ENCODE data around the gene UNC13B.
"Not testable (repeated sequence)": the region's sequence is repeated elsewhere in the genome, so short reads cannot be mapped to it uniquely, and the experiment has no call there.

UNC13B gene

GRCh38 chr9:35395706-35396101, 233.9 kb downstream of the UNC13B start:
- no peak for DNase-seq

DNA sequence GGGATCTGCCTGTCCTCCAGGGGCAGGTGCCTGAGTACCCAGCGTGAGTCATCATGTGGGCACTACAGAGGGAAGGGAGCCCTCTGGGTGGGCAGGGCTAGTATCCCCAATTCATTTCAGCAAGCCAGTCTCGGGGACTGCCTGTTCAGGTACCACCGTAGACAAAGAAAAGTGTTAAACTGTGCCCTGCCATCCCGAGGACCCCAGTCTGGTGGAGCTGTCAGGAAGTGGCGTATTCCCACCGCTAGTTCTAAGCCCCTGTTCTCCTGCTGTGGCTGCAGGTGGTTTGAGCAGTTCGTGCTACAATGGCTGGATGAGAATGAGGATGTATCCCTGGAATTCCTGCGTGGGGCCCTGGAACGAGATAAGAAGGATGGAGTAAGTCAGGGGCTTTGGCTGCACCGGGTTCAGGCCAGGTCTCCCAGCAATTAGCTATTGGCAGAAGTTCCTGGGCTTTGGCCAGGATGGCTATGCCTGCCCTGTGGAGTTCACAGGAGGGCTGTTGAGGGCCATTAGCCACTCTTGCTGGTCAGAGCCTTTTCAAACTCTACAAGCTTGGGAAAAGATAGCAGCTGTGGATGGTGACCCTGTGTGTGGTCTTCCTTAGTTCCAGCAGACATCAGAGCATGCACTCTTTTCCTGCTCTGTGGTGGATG, 234.9 kb downstream of the UNC13B start:
- DNase-seq: no peak

GRCh38 chr9:35397216-35397698, 235.4 kb downstream of the UNC13B start:
- DNase-seq: no peak

DNA sequence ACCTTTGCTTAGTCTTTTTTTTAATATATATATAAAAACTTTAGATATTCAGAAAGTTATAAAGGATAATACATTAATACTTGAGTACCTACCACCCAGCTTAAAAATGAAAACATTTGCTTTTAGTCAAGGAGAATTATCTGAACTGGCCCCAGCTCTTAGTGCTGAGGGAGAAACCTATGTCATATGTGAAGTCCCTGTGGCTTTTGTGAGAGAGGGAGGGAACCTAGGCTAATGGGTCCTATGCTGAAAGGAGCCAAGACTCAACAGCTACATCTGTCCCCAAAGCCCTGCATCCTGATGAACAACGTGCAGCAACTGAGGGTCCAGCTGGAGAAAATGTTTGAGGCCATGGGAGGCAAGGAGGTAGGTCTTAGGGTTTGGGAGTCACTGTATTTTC, 236.1 kb downstream of the UNC13B start:
- DNase-seq: no peak

DNA sequence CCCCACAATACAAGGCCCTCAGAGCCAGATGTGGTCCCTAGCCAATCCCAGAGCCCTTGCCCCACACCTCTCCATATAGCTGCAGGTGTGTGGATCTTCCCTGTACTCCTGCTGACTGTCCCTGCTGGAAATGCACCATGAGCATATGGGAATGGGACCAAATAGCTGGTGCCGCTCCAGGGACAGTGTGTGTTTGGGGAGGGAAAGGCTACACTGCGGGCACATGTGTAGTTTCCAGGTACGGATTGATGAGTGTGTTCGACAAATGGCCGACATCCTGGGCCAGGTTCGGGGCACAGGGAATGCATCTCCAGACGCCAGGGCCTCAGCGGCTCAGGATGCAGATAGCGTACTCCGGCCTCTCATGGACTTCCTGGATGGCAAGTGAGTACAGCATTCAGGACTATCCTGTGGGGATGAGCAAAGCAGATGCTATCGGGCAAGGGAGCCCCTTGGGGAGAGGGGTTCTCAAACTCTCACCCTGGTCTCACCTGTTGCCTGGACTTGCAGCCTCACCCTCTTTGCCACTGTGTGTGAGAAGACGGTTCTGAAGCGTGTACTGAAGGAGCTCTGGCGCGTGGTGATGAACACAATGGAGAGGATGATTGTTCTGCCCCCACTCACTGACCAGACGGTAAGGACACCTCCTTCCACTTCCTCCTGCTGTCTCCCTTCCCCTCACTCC, 237.0 kb downstream of the UNC13B start:
- DNase-seq: no peak

- no peak for DNase-seq
Measured at GRCh38 chr9:35404865-35405264, 243.1 kb downstream of the UNC13B start.

GRCh38 chr9:35406183-35406959, 244.6 kb downstream of the UNC13B start:
- peak; percentile 52 for DNase-seq

GRCh38 chr9:35407846-35408245, 246.0 kb downstream of the UNC13B start:
- DNase-seq: no peak

GRCh38 chr9:35409434-35409833, 247.6 kb downstream of the UNC13B start:
- DNase-seq: not testable (repeated sequence)

GRCh38 chr9:35414889-35415288, 253.1 kb downstream of the UNC13B start:
- DNase-seq: no peak

- DNase-seq: no peak
Measured at GRCh38 chr9:35415402-35416097, 253.7 kb downstream of the UNC13B start.

- DNase-seq: no peak
Measured at GRCh38 chr9:35416098-35416427, 254.3 kb downstream of the UNC13B start.

DNA sequence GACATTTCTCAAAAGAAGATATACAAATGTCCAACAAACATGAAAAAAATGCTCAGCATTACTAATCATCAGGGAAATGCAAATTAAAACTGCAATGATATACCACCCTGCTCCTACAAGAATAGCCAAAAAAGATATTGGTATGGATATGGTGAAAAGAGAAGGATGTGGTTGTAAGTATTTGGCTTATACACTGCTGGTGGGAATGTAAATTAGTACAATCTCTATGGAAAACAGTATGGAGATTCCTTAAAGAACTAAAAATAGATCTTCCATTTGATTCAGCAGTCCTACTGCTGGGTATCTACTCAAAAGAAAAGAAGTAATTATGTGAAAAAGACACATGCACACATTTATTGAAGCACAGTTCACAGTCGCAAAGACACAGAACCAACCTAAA, 260.5 kb downstream of the UNC13B start:
- DNase-seq: no peak

DNA sequence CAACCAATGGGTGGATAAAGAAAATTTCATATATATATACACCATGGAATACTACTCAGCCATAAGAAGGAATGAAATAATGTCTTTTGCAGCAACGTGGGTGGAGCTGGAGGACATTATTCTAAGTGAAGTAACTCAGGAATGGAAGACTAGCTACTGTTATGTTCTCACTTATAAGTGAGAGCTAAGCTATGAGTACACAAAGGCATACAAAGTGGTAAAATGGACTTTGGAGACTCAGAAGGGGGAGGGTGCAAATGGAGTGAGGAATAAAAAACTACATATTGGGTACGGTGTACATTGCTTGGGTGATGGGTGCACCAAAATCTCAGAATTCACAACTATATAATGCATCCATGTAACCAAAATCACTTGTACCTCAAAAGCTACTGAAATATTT, 260.9 kb downstream of the UNC13B start:
- no peak for DNase-seq

DNA sequence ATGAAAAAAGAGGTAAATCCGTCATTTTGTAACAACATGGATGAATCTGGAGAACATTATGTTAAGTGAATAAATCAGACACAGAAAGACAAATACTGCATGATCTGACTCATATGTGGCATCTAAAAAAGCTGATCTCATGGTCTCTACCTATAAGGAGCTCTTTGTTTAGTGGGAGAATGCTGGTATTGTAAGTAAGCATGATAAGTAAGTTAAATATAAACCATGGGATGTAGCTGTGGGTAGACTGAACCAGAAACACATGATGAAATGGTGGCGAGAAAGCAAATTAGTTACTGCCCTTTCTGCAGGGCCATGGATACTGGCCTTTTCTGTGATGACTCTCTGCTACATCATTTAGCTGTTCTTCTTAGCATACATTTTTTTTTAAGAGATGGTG, 261.7 kb downstream of the UNC13B start:
- DNase-seq: no peak

- no peak for DNase-seq
Measured at GRCh38 chr9:35424356-35425352, 262.8 kb downstream of the UNC13B start.

DNA sequence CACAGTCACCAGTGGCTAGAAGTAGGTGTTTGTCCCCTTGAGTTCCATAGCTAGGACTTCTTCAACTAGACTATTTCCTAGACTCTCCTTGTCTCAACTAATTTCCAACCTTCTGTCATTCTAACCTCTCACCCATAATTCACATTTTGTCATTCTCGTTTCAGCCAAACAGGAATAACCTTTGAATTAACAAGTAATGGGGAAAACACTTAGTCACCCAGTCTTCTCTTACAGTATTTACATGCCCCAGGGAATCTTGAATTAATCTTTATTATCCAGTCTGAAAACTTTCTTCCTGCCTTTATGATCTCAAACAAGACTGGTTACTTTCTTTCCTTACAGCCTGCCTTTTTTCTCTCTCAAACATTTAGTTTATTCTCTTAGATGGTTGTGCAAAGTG, 264.8 kb downstream of the UNC13B start:
- DNase-seq: no peak

GRCh38 chr9:35431467-35431866, 269.7 kb downstream of the UNC13B start:
- DNase-seq: no peak

GRCh38 chr9:35432076-35432475, 270.3 kb downstream of the UNC13B start:
- no peak for DNase-seq

DNA sequence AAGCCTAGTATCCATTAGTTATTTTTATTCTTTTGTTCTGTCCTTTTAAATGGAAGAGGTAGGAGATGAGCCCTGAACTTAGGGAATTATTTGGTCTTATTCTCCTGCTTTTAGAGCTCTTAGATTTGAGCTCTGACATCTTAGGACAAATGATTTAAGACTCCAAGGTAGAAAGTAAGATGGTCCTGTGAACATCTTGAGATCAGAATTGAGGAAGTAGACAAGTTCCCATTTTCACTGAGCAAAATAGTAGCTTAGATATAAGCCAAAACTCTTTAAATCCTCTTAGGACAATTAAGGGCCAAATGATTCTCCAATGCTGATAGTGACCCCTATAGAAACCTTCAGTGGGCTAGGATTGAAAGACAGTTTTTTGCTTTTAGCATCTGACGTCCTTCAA, 275.1 kb downstream of the UNC13B start:
- DNase-seq: no peak

GRCh38 chr9:35446012-35446411, 284.2 kb downstream of the UNC13B start:
- DNase-seq: no peak

- no peak for DNase-seq
Measured at GRCh38 chr9:35448496-35448895, 286.7 kb downstream of the UNC13B start.
